HepG2 (cell line): ENCODE results near the gene HAUS1. TPM values are rescaled to one million over a fixed set of nuclear protein-coding genes. Genes with fewer than 3 reads are reported as not detected.
A peak's percentile ranks its signal among the peaks of the same experiment; 100 is the strongest.

ENCODE experiments used
- ATM ChIP-seq: fragments of 450-650 bp; IDR thresholded peaks from 2 replicates; pipeline ENCODE4 v1.7.1; 2017; ENCODE audit warnings: mild to moderate bottlenecking, borderline replicate concordance
- CBX5 ChIP-seq: sonication (generic); formaldehyde crosslinking; IDR thresholded peaks from 2 replicates; pipeline ENCODE4 v1.4.0; 2020; ENCODE audit warnings: missing genetic modification reagents, borderline replicate concordance
- CCDC6 ChIP-seq: sonication (generic); formaldehyde crosslinking; IDR thresholded peaks from 2 replicates; pipeline ENCODE4 v1.8.1; 2022; ENCODE audit warnings: mild to moderate bottlenecking, missing genetic modification reagents, moderate library complexity
- EED ChIP-seq: sonication (generic); formaldehyde crosslinking; IDR thresholded peaks from 2 replicates; pipeline ENCODE4 v1.5.0; 2020; ENCODE audit warnings: mild to moderate bottlenecking, missing genetic modification reagents
- FOSL2 ChIP-seq: sonication (generic); formaldehyde crosslinking; IDR thresholded peaks from 2 replicates; pipeline ENCODE4 v1.4.0; 2020; ENCODE audit warnings: missing genetic modification reagents
- HNF1B ChIP-seq: sonication (generic); formaldehyde crosslinking; IDR thresholded peaks from 2 replicates; pipeline ENCODE4 v1.5.1; 2020; ENCODE audit warnings: mild to moderate bottlenecking, moderate library complexity, missing genetic modification reagents
- KMT2A ChIP-seq: sonication (generic); formaldehyde crosslinking; IDR thresholded peaks from 2 replicates; pipeline ENCODE4 v1.4.0; 2020; ENCODE audit warnings: missing genetic modification reagents
- NCOA2 ChIP-seq: sonication (generic); formaldehyde crosslinking; IDR thresholded peaks from 2 replicates; pipeline ENCODE4 v1.8.0; 2022; ENCODE audit warnings: inconsistent platforms
- NFAT5 ChIP-seq: sonication (generic); formaldehyde crosslinking; IDR thresholded peaks from 2 replicates; pipeline ENCODE4 v1.4.0; 2020; ENCODE audit warnings: missing genetic modification reagents
- POLR2G ChIP-seq: fragments of 200-400 bp; formaldehyde crosslinking; IDR thresholded peaks from 2 replicates; pipeline ENCODE4 v1.6.1; 2018; ENCODE audit warnings: mild to moderate bottlenecking, low read depth, low read length, moderate library complexity
- RXRA ChIP-seq: sonication (generic); formaldehyde crosslinking; IDR thresholded peaks from 2 replicates; pipeline ENCODE4 v1.5.1; 2020; ENCODE audit warnings: missing genetic modification reagents
- SRY ChIP-seq: sonication (generic); formaldehyde crosslinking; IDR thresholded peaks from 2 replicates; pipeline ENCODE4 v1.8.0; 2022; ENCODE audit warnings: mild to moderate bottlenecking, missing genetic modification reagents
- TRAFD1 ChIP-seq: sonication (generic); formaldehyde crosslinking; IDR thresholded peaks from 2 replicates; pipeline ENCODE4 v1.5.1; 2020; ENCODE audit warnings: missing genetic modification reagents, mild to moderate bottlenecking, borderline replicate concordance
- ZNF12 ChIP-seq: sonication (generic); formaldehyde crosslinking; IDR thresholded peaks from 2 replicates; pipeline ENCODE4 v1.5.0; 2020; ENCODE audit warnings: missing genetic modification reagents
- ZNF430 ChIP-seq: sonication (generic); formaldehyde crosslinking; IDR thresholded peaks from 2 replicates; pipeline ENCODE4 v1.9.0; 2021; ENCODE audit warnings: mild to moderate bottlenecking, missing genetic modification reagents
- ZNF549 ChIP-seq: sonication (generic); formaldehyde crosslinking; IDR thresholded peaks from 2 replicates; pipeline ENCODE4 v1.5.0; 2020; ENCODE audit warnings: missing genetic modification reagents
- ZNF614 ChIP-seq: IDR thresholded peaks from 2 replicates; pipeline ENCODE4 v1.6.1; 2018; ENCODE audit warnings: missing biosample characterization, missing genetic modification reagents, inconsistent platforms, borderline replicate concordance
- ZSCAN25 ChIP-seq: sonication (generic); formaldehyde crosslinking; IDR thresholded peaks from 2 replicates; pipeline ENCODE4 v1.8.0; 2022; ENCODE audit warnings: mild to moderate bottlenecking, missing genetic modification reagents
- ZSCAN30 ChIP-seq: sonication (generic); formaldehyde crosslinking; IDR thresholded peaks from 2 replicates; pipeline ENCODE4 v1.5.0; 2020; ENCODE audit warnings: mild to moderate bottlenecking, missing genetic modification reagents
- polyA plus RNA-seq, 8 experiments: library from polyadenylated mRNA; depleted of rRNA in 3 of 8; stranded (reverse) in 7 of 8; unstranded in 1 of 8; fragments of >200 nt; fragmentation: Illumina TruSeq in 4 of 8; extraction: Trizol in 4 of 8; gene quantifications; 2 replicates each; pipeline versions ENCODE4 v1.2.1 to v1.2.3, GENCODE V29; 2011 to 2016; ENCODE audit warnings: low read depth in 4 of 8, missing spikeins in 1 of 8, mixed read lengths in 1 of 8; ENCODE audit not compliant: insufficient read depth in 1 of 8
- total RNA-seq, 5 experiments: library from RNA; depleted of rRNA; stranded (reverse); fragments of >200 nt; fragmentation: Illumina TruSeq; extraction: Trizol; gene quantifications; 2 replicates each; pipeline ENCODE4 v1.2.3, GENCODE V29; 2016; ENCODE audit warnings: low read depth in 1 of 5
- TF ChIP-seq, protein P1 (sequence below): sonication (generic); formaldehyde crosslinking; IDR thresholded peaks from 2 replicates; pipeline ENCODE4 v1.9.0; 2022; ENCODE audit warnings: missing genetic modification reagents, mild to moderate bottlenecking, borderline replicate concordance

HAUS1 gene
- total and polyA plus RNA-seq, 2 of the 13 experiments (the other 11 are each of a cell fraction or from before 2014, with no cell fraction given) = 20.6 to 59.2 TPM

DNA sequence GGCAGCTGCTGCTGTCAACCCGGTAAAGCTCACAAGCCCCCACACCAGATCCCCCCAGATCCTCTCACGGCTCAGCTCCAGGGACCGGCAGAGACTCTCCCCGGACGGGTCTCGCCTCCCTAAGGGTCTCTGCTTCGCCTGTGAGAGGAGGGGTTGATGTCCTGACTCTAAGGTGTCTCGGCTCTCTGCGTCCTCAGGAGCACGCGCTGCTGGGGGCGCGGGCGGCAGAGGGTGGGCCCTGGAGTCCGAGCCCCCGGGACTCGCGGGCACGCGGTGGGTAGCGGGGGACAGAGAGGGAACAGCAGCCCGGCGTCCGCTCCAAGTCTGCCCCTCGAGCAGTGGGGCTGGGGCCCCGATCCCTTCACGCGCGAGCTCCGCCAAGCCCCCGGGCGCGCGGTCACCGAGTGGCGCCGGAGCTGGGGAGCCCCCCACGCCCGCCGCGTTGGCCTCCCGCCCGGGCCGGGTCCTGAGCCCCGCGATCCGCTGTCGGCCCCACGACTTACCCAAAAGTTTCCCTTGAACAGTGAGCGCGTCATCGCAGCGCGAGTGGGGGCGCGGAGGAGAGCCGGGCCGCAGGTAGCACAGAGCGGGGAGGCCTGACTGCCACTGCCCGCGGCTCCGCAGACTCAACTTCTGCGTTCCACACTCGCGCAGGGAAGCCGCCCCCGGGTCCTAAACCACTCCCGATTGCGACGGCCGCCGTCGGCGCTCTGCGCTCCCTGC, 32.4 kb upstream of the HAUS1 start, which contains the start of gene PSTPIP2 (continued):
- TF ChIP-seq CCDC6 (CRISPR knock-in tag) (no peak), ZNF614 (CRISPR knock-in tag) (no peak), NCOA2 (CRISPR knock-in tag) (no peak), NFAT5 (CRISPR knock-in tag) (no peak), ZSCAN30 (CRISPR knock-in tag) (no peak), ZSCAN25 (CRISPR knock-in tag) (no peak), POLR2G (no peak), RXRA (CRISPR knock-in tag) (no peak), ZNF549 (CRISPR knock-in tag) (no peak), ZNF430 (CRISPR knock-in tag) (peak; percentile 41; the same call in 1 of the 2 replicates), HNF1B (CRISPR knock-in tag) (no peak), SRY (CRISPR knock-in tag) (no peak), FOSL2 (no peak), CBX5 (no peak), TRAFD1 (CRISPR knock-in tag) (no peak), ATM (no peak), KMT2A (no peak), EED (CRISPR knock-in tag) (no peak), ZNF12 (CRISPR knock-in tag) (no peak)
- TF ChIP-seq, protein P1, sequence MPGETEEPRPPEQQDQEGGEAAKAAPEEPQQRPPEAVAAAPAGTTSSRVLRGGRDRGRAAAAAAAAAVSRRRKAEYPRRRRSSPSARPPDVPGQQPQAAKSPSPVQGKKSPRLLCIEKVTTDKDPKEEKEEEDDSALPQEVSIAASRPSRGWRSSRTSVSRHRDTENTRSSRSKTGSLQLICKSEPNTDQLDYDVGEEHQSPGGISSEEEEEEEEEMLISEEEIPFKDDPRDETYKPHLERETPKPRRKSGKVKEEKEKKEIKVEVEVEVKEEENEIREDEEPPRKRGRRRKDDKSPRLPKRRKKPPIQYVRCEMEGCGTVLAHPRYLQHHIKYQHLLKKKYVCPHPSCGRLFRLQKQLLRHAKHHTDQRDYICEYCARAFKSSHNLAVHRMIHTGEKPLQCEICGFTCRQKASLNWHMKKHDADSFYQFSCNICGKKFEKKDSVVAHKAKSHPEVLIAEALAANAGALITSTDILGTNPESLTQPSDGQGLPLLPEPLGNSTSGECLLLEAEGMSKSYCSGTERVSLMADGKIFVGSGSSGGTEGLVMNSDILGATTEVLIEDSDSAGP (CRISPR knock-in tag) = peak; percentile 64; the same call in 1 of the 2 replicates
